ENCODE measurements around the gene CYB5A.

GRCh38 chr18:74259347-74259746 is 32.4 kb downstream of the CYB5A start:
- no peak for TF ChIP-seq CTCF (IDR thresholded peaks at IDR 0.05)
- no peak for TF ChIP-seq POLR2A (IDR thresholded peaks at IDR 0.05)
- no peak for TF ChIP-seq EP300 (IDR thresholded peaks at IDR 0.05)
- TF ChIP-seq POLR2AphosphoS5 (IDR thresholded peaks at IDR 0.05) = no peak

Measured in gastroesophageal sphincter (tissue), 3 donors.